OCI-M1 (cell line): Measurements from ENCODE around the gene KCNJ4.

Source experiments
- DNase-seq: peaks from one replicate; lab custom pipeline; 2025; lab: John Stamatoyannopoulos, UW

The KCNJ4 gene

GRCh38 chr22:38455076-38455529 lies at the start of gene KCNJ4:
Gene KCNJ4, minus strand, starts transcription at chr22:38455199. Its CDS starts 27,067 bp downstream, at chr22:38428132.
- no peak for DNase-seq

DNA sequence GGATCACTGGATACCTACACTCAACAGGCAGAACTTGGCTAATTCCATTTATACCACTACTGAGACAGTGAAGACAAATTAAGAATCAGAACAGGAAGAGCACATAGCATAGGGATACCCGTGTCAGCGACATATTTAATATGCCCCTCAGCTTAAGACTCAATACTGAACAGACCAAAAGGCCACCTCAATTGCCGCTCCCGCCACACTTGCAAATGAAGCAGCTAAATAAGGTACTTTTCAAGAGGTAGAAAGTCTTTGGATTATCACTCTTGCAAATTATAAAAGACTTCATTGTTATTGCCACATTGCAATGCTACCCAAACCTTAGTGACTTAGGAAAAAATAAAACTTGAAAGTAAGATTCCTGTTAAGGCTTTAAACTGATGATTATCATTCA lies 48.0 kb upstream of the KCNJ4 start:
- no peak for DNase-seq

DNA sequence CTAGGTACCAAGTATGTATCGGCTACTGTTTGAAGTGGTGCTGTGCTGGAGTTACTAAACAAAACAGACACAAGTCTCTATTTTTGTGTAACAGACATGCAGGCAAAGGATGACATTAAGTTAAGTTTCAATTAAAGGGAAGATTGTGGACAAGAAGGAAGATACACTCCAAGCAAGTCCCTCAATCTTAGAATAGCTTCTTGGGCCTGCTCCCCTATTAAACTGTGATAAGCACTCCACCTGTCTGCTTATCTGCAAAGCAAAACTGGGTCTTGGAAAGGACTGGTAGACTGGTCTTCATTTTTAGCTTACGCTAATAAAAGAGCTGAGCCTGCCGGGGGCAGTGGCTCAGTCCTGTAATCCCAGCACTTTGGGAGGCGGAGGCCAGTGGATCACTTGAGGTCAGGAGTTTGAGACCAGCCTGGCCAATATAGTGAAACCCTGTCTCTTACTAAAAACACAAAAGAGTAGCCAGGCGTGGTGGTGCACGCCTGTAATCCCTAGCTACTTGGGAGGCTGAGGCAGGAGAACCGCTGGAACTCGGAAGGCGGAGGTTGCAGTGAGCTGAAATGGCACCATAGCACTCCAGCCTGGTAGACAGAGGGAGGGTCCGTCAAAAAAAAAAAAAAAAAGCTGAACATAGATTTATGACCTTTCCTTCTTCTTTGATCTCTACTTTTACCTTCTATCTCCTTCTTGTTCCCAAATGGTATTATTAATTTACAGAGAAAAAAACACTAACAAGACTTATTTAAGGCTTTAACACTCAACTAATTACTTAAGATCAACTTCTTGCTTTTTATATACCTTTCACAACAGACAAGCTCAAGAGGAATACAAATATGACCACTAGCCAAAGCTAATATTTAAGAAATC lies 47.0 kb upstream of the KCNJ4 start:
- no peak for DNase-seq

- no peak for DNase-seq
Measured at GRCh38 chr22:38497869-38498268, 42.9 kb upstream of the KCNJ4 start.

GRCh38 chr22:38494939-38495338 lies 39.9 kb upstream of the KCNJ4 start:
- no peak for DNase-seq

- DNase-seq = no peak
Measured at GRCh38 chr22:38494498-38494897, 39.5 kb upstream of the KCNJ4 start.

DNA sequence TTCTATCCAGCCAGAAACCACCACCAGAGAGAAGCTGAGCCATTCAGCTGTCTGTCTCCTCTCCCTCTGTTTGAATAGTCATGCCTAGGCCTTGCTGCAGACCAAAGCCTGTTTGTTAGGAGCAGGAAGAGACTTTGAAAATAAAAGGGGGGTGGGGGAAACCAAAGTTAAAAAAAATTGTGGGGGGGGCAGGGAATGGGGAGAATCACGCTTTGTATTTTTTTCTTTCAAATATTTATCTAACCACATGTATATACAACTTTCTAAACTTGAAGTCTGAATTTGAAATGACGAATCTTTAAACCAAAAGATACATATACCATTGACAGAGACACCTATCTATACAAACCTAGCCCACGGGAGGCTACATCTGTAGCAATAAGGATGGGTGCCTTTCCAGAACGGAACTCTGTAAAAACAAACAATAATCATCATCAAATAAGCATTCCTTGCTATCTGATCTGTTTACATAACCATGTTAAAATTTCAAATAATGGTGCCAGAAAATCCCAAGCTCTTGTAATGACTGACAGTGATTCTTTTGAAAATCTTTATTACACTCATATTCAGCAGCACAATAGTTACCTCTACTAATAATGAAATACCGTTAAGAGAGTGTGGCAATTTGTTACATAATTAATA lies 36.8 kb upstream of the KCNJ4 start:
- no peak for DNase-seq

DNA sequence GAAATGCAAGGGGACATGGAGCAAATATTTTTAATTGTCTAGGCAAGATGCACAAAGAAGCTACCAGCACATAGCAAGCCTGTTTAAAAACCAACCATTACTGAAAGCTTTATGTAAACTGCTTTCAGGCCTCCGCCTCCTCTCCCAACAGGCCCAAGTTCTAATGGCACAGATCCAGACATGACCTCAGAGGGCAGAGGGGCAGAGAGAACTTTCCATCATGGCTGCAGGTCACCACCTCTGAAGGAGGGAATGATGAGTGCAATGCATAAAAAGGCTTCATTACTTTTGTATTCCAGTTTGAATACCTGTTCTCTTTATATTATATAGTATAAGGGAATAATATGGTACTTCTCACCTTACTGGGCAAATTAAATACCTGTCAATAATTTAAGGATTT lies 35.9 kb upstream of the KCNJ4 start:
- DNase-seq = peak; percentile 29

DNA sequence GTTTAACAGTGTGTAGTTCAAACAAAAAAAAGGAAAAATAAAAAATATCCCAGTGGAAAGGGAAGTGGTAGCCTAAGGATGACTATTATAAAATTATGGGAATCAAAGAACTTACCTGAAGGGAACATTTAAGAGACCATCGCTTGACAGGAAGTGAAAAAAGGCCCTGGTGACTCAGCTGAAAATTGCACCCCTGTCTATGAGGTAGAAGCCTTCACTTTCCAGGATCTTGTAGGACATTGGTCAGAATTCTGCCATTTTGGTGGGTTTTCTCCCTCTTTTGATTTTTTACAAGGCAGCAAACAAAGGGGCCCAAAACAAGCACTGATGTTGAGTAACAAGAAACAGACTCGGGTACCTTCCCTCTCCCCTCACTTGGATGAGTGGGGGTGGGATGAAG lies 35.5 kb upstream of the KCNJ4 start:
- no peak for DNase-seq

DNA sequence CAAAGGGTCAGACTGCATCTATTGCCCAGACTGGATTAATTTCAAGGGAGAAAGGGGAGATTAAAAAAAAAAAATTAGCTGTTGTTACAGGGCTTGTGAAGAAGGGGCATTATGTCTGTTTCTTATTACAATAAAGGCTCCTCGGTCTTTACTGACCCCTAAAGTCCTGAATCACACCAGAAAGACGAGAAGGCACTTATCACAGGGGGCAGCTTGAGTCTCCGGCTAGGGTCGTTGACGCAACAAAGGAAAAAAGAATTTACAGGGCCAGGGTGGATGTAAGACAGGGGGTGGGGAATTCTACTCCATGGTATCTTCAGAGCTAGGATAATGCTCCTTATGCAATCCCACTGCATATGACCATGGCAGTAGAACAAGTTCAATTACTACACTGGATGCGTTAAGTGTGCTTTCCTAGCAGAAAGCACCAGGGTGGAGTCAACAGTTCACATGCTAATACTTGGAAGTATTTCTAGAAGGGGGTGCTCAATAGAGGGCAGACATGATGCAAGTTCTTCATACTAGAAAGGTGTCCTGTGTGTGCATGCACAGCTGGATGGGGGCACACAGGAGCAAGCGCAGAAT lies 34.7 kb upstream of the KCNJ4 start:
- no peak for DNase-seq

DNA sequence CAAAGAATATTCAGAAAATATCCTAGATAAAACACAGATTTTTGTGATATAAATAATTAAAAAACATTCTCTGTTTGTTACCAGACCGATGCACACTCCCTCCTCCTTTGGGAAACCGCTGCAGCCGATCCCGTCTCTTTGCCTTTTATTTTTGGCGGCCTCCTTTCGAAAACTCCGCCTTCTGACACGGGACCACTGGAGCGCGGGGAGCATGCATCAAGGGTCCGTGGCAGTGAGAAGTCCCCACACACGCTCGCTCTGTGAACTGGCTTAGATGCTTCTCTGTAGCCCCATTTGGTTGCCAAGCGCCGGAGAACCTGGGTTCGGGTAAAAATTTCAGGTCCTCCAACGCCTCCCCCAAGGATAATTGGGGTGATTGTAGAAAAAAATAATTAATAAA lies 34.1 kb upstream of the KCNJ4 start:
- DNase-seq = no peak

DNA sequence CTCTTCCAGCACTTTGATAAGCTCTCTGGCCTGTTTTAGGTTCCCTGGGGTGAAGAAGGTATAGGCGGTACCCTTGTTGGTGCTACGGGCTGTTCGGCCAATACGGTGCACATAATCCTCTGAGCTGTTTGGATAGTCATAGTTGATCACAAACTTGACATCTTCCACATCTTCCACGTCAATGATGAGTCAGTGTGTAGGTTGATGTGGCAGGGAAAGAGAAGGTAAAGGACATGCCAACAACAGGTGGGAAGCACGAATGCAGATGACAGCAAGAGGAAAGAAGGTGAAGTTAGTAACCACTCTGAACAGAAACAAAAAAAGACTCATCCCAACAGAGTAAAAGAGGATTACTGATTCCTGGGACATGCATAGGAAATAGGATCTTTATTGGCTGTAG lies 32.9 kb upstream of the KCNJ4 start:
- no peak for DNase-seq

GRCh38 chr22:38485783-38486182 lies 30.8 kb upstream of the KCNJ4 start:
- no peak for DNase-seq

DNA sequence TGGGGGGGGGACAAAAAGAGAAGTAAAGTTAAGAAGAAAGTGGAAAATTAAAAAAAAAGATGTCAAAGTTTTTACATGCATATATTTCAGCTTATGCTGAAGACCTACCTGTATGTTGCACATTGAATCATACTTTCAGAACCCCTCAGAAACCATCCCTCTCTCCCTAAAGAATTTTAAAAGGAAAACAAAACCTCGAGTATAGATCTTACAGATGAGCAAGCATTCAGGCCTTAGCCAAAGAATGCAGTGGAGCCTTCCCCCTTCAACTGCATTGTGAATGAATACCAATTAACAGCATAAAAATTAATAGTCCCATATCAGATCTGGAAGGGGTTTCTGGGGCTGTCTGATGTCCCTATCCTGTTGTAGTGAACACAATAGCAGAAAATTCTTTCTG lies 29.2 kb upstream of the KCNJ4 start:
- no peak for DNase-seq

GRCh38 chr22:38482662-38483308 lies 27.8 kb upstream of the KCNJ4 start:
- no peak for DNase-seq

DNA sequence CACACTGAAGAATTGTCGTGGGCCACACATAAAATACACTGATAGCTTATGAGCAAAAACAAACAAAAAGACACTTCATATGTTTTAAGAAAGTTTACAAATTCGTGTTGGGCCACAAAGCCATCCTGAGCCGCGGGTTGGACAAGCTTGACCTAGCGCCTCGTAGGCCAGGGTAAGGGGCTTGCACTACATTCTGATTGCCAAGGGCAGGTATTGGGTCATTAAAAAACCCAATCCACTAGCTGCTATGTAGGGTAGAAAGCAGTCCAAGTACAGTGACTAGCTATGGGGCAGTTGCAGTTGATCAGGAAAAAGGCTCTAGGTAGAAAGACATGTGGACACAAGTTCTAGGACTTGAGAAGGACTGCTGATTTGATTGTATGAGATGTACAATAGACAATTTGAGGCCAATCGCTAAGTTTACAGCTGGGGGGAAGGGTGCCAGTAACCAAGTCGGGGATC lies 26.9 kb upstream of the KCNJ4 start:
- no peak for DNase-seq

DNA sequence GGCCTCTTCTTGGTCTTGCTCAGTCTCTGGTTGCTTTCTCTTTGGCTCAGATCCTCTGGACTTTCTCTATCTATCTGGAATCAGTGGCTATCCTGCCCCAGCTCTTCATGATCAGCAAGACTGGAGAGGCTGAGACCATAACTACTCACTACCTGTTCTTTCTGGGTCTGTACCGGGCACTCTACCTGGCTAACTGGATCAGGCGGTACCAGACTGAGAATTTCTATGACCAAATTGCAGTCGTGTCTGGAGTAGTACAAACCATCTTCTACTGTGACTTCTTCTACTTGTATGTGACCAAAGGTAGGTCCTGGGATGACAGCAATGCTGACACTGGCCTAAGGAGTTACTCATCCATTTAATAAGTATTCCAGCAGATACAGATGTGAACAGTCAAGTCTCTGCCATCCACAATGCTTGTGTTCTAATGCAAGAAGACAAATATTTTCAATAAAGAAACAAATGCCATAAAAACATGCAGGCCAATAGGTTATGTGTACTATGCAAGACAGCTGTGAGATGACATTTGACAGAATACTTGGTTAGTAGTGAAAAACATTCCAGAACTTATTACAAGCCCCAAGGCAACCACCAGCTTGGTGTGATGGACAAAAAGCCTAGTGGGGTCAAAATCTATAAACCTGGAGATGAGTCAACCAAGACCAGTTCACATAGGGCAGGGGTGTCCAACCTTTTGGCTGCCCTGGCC lies 26.3 kb upstream of the KCNJ4 start:
- DNase-seq = peak; percentile 34

- DNase-seq = no peak
Measured at GRCh38 chr22:38479096-38479837, 24.3 kb upstream of the KCNJ4 start.

DNA sequence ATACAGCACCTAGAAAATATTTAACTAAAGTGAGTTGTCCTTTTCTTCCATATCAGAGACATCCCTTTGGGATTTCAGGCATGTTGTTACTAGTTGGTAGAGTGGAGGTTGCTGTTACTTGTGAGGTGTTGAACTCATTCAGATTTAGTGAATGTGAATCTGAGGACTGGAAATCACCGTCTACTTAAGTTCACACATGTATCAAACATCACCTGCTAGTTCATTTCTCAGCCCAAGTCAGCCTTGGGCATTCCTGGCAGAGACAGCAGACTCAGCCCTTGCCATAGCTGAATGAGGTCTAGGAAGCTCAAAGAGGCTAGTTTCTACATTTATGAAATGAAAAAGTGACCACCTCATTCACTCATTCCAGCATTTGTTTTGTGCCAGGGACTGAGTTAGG lies 22.6 kb upstream of the KCNJ4 start:
- DNase-seq = no peak

DNA sequence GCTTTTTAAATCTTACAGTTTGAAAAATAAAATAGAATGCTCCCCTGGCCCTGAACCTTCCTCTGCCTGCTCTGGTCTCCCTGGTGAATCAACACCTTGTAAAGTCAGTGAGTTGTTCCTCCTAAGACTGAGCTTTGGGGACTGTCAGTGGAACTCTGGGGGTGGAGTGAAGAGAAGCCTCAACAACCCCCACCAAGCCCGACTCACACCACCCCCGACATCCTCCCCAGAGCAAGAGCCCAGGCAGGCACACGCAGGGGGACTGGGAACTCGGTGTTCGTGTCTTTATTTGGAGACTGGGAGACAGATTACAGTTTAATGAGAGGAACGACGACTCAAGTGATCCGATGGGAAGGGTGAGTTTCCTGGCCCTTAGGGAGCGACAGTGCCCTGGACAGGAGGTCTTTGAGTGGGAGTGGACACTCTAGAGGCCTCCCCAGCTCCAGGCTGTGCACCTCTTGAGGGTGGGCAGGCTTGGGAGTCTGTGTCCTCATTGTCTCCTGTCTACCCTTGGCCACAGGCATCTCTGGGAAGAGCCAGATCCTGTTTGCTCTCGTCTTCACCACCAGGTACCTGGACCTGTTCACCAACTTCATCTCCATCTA lies 19.1 kb upstream of the KCNJ4 start:
- DNase-seq = no peak

DNA sequence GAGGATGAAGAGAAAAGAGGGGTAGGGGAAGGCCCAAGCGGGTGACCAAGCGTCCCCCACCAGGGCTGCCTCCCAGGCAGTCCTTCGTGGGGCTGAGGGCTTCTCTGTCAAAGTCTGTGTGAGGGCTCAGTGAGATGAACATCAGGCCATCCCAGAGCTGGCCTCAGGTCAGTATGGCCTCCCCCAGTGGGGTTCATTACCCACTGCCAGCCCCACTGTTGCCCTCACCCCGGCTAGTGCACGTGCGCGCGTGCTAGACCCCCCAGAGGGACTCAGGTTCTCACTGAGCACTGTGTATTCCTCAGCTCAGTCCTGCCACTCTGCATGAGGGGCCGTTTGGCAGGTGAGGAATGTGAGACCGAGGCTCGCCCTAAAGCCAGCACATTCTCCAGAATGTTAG lies 16.2 kb upstream of the KCNJ4 start:
- DNase-seq = no peak
